SW480 (cell line): ENCODE results near the gene FBXO10.
"Not testable (repeated sequence)": the region's sequence is repeated elsewhere in the genome, so short reads cannot be mapped to it uniquely, and the experiment has no call there.

ENCODE experiments used
- DNase-seq: peaks from one replicate; pipeline ENCODE4 v3.0.0-alpha.2; 2016; ENCODE audit warnings: low spot score

FBXO10 gene

DNA sequence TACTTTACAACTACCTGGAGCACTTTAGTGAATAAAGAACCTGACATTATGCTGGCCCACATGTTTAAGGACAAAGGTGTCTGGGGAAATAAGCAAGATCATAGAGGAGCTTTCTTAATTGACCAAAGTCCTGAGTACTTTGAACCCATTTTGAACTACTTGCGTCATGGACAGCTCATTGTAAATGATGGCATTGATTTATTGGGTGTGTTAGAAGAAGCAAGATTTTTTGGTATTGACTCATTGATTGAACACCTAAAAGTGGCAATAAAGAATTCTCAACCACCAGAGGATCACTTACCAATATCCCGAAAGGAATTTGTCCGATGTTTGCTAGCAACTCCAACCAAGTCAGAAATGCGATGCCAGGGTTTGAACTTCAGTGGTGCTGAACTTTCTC is 98.7 kb downstream of the FBXO10 start:
- not testable (repeated sequence) for DNase-seq

DNA sequence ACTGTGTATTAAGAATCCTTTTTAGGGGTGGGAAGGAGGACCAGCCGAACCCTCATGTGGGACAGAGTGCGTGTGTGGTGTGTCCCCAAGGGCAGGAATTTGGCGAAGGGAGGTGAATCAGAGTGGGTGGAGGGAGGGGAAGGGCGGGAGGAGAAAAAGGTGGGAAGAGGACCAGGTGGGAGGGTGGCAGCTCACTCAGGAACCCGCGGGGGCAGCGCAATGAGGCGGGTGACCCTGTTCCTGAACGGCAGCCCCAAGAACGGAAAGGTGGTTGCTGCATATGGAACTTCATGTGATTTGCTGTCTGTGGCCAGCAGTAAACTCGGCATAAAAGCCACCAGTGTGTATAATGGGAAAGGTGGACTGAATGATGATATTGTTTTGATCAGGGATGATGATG is 99.2 kb downstream of the FBXO10 start:
- no peak for DNase-seq

DNA sequence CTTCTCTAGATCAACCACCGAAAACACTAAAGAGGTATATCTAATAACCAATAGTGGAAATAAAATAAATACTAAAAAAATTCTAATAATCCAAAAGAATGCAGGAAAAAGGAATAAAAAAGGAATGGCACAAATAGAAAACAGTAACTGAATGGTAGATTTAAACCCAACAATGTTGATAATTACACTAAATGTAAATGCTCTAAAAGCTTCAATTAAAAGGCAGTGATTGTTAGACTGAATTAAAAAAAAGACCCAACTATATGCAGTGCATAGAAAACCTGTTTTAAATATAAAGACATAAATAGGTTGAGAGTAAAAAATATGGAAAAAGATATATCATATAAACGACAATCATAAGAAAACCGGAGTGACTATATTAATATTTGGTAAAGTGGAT is 101.7 kb downstream of the FBXO10 start:
- DNase-seq = no peak

DNA sequence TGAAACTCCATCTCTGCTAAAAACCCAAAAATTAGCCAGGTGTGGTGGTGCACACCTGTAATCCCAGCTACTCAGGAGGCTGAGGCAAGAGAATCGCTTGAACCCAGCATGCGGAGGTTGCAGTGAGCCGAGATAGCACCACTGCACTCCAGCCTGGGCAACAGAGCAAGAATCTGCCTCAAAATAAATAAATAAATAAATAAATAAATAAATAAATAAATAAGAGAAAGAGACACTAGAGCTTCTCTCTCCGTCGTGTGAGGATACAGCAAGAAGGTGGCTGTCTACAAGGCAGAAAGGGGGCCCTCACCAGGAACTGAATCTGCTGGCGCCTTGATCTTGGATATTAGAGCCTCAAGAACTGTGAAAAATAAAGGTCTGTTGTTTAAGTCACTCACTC is 102.2 kb downstream of the FBXO10 start:
- DNase-seq = not testable (repeated sequence)

DNA sequence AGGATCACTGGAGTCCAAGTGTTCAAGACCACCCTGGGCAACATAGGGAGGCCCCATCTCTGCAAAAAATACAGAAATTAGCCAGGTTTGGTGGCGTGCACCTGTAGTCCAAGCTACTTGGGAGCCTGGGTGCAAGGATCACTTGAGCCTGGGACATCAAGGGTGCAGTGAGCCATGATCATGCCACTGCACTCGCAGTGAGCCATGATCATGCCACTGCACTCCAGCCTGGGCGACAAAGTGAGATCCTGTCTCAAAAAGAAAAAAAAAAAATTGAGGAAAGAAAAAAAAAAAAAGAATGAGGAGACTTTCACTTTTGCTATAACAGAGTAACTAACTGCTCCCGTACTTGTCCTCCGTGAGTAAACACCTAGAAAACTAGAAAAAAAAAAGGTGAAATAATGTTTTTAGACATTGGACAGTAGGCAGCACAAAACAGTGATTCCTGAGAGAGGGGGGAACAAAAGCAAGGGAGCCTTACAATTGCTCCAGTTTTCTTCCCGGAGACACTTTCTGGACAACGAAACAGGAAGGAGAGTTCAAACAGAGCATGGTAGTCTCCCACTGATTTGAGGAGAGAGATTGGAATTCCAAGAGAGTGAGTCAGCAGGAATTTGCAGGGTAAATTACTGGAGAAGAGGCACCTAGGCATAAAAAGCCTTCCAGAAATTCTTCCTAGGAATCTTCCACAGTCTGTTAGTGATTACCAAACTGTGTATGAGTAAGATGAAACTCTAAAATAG is 104.1 kb downstream of the FBXO10 start:
- peak; percentile 84 for DNase-seq

- DNase-seq = no peak
These were observed 107.6 kb downstream of the FBXO10 start for GRCh38 chr9:37468620-37469019.

DNA sequence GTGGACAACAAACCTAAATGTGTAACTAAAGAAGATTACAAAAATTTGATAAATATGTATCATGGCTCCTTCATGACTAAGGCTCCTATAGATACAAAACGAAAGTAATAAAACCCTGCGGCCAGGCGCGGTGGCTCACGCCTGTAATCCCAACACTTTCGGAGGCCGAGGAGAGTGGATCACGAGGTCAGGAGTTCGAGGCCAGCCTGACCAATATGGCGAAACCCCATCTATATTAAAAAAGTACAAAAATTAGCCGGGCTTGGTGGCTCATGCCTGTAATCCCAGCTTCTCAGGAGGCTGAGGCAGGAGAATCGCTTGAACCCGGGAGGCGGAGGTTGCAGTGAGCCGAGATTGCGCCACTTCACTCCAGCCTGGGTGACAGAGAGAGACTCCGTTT is 108.7 kb downstream of the FBXO10 start:
- DNase-seq = peak; percentile 22

DNA sequence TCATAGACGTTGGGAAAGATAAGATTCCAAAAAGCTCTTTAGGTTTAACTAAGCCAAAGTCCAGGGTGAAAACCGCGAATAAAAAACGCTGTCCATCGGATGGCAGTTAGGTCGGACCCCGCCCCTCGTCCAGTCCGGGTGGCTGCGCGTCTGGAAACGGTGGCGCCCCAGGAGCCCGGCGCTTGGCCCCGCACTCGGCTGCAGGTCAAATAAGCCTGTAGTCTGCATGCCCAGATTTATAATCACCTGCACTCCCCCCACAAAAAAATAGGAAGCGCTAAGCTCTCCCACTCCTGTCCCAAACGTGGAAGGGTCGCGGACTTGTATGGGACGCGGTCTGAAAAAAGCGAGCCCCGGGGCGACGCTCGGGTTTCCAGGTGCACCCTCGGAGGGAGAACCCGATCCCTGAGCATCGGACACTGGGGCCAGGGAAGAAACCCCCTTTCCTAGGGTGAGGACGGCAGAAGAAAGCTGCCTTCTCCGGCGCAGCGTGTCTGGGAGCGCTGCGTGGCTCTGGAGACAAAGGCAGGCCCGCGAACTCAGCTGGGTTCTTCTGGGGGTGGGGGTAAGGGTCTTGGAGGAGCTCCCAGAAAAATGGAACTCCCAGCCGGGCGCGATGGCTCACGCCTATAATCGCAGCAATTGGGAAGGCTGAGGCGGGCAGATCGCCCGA is 110.0 kb downstream of the FBXO10 start:
- peak; percentile 58 for DNase-seq

- DNase-seq = peak; percentile 100
These were observed 110.7 kb downstream of the FBXO10 start, which contains the start of gene ZBTB5 for GRCh38 chr9:37465249-37466036. Gene ZBTB5, minus strand, starts transcription at chr9:37465450. Its CDS starts 22,899 bp downstream, at chr9:37442551.

GRCh38 chr9:37464426-37465248 is 111.5 kb downstream of the FBXO10 start:
- peak; percentile 79 for DNase-seq

GRCh38 chr9:37464006-37464405 is 112.2 kb downstream of the FBXO10 start:
- no peak for DNase-seq
